ENCODE data around the gene PPIL6. TPM values are rescaled to one million over a fixed set of nuclear protein-coding genes. Genes with fewer than 3 reads are reported as not detected.

PPIL6 gene
- polyA plus RNA-seq, 1 of the 3 experiments (the other 2 are of a cell fraction): 1.1 TPM

GRCh38 chr6:109343518-109343917 lies 96.9 kb downstream of the PPIL6 start:
- TF ChIP-seq SIN3A (IDR thresholded peaks at IDR 0.05; ENCODE audit: borderline replicate concordance, low read depth, low read length) (no peak), RAD21 (IDR thresholded peaks at IDR 0.05; ENCODE audit: low read length) (no peak), ELF1 (IDR thresholded peaks at IDR 0.05) (no peak), MAX (IDR thresholded peaks at IDR 0.05; ENCODE audit: low read depth) (no peak), CHD2 (IDR thresholded peaks at IDR 0.05; ENCODE audit: low read length, partially characterized antibody) (no peak), POLR2AphosphoS5 (IDR thresholded peaks at IDR 0.05; ENCODE audit: low read depth, low read length) (no peak), IRF3 (IDR thresholded peaks at IDR 0.05; ENCODE audit: low read depth, low read length) (no peak), USF1 (IDR thresholded peaks at IDR 0.05; ENCODE audit: borderline replicate concordance, low read depth) (no peak), RCOR1 (IDR thresholded peaks at IDR 0.05; ENCODE audit: low read length) (no peak), TEAD4 (IDR thresholded peaks at IDR 0.05; ENCODE audit: borderline replicate concordance, insufficient read depth) (no peak), TAF1 (IDR thresholded peaks at IDR 0.05; ENCODE audit: borderline replicate concordance, low read depth, low read length) (no peak), FOXJ3 (CRISPR knock-in tag; IDR thresholded peaks at IDR 0.05) (no peak), FOSL2 (IDR thresholded peaks at IDR 0.05; ENCODE audit: borderline replicate concordance, low read depth) (no peak), PBX3 (IDR thresholded peaks at IDR 0.05) (no peak), SMC3 (IDR thresholded peaks at IDR 0.05; ENCODE audit: low read depth, low read length) (no peak), USF2 (IDR thresholded peaks at IDR 0.05; ENCODE audit: borderline replicate concordance, low read depth, low read length) (no peak), EZH2phosphoT487 (IDR thresholded peaks at IDR 0.05; ENCODE audit: borderline replicate concordance, low read depth) (no peak), JUND (IDR thresholded peaks at IDR 0.05) (no peak)
- Histone ChIP-seq H3K79me2 (ENCODE audit: insufficient read depth) (no peaks in the 10 kb centered on the region), H3K27me3 (ENCODE audit: insufficient read depth) (no peaks in the 10 kb centered on the region), H3K4me1 (ENCODE audit: control insufficient read depth in 1 of 2, insufficient read depth in 2 of 2, low read depth in 1 of 2, low read length in 1 of 2) (peaks cover 0 to 26% of the 10 kb centered on the region in 2 experiments; a peak in 1 of 4 replicates), H4K20me1 (ENCODE audit: insufficient read depth) (no peaks in the 10 kb centered on the region), H3F3A (replicated peaks; ENCODE audit: insufficient read depth) (no peaks in the 10 kb centered on the region), H3K9me2 (no peaks in the 10 kb centered on the region), H3K4me3 (ENCODE audit: low read depth in 2 of 2, low read length in 1 of 2) (no peak overlapping the region), H3K27ac (ENCODE audit: low read depth in 2 of 2, low read length in 1 of 2) (no peak overlapping the region), H3K4me2 (no peak overlapping the region), H3K9me3 (no peaks in the 10 kb centered on the region), H3K36me3 (replicated peaks in 1 of 2; ENCODE audit: control insufficient read depth in 1 of 2, insufficient read depth in 2 of 2, low read length in 1 of 2) (no peaks in the 10 kb centered on the region), H2AFZ (ENCODE audit: low read depth) (no peak overlapping the region), H3K9ac (no peak overlapping the region)
- WGBS (ENCODE audit: low lambda C conversion rate): 95% methylated on average over 6 of the region's 7 CpGs
- no peak for DNase-seq
- ChIA-PET CTCF (interaction anchor here (1.2 kb wide), 1 partner anchor 39 kb away, joined by 5 read pairs; no protein-coding TSS in a partner anchor), POLR2A (no interaction called here)
